IMR-90 (cell line): ENCODE results near the gene AAK1. TPM values are rescaled to one million over a fixed set of nuclear protein-coding genes. Genes with fewer than 3 reads are reported as not detected.

ENCODE experiments used
- ATAC-seq: fragments of 200-7000 bp; cut with Tn5 transposase; 2 replicates; pipeline ENCODE4 v1.9.1; 2020; ENCODE audit warnings: low read depth, mild to moderate bottlenecking, moderate library complexity
- BruUV-seq: library from RNA; stranded (reverse); fragments of 400-500 nt; replicated peaks from 2 replicates; lab custom pipeline; 2021; lab: Mats Ljungman, UMichigan
- CTCF ChIA-PET: fragments of 300-600 bp; formaldehyde crosslinking; extraction: SDS; loops from one replicate; lab custom pipeline; 2021; ENCODE audit warnings: antibody characterized with exemption; lab: Yijun Ruan, JAX
- POLR2A ChIA-PET: fragments of 300-600 bp; sonication (Branson Sonifier 250); formaldehyde crosslinking; loops from one replicate; lab custom pipeline; 2022; ENCODE audit warnings: antibody characterized with exemption; ENCODE audit not compliant: unreplicated experiment; lab: Charles Lee
- DNase-seq: peaks from one replicate; pipeline ENCODE4 v3.0.0; 2013
- H2AFZ ChIP-seq: replicated peaks from 2 replicates; pipeline ENCODE3; 2013; ENCODE audit warnings: low read length, mild to moderate bottlenecking; ENCODE audit not compliant: poor library complexity
- H2AK5ac ChIP-seq: 2 replicates; pipeline ENCODE4 v1.6.1; 2013; ENCODE audit warnings: low read depth, low read length, inconsistent platforms
- H2AK9ac ChIP-seq: replicated peaks from 2 replicates; pipeline ENCODE3; 2013; ENCODE audit warnings: mild to moderate bottlenecking, low read depth, low read length, moderate library complexity; ENCODE audit not compliant: poor library complexity
- H2BK120ac ChIP-seq: 2 replicates; pipeline ENCODE4 v1.6.1; 2013; ENCODE audit warnings: low read depth, low read length, inconsistent platforms
- H2BK15ac ChIP-seq: 3 replicates; pipeline ENCODE4 v1.6.1; 2013; ENCODE audit warnings: low read depth, low read length, inconsistent platforms
- H2BK20ac ChIP-seq: 2 replicates; pipeline ENCODE4 v1.6.1; 2013; ENCODE audit warnings: low read depth, mild to moderate bottlenecking, inconsistent platforms, low read length, moderate library complexity
- H2BK5ac ChIP-seq: 2 replicates; pipeline ENCODE4 v1.6.1; 2013; ENCODE audit warnings: mild to moderate bottlenecking, low read depth, low read length, inconsistent platforms; ENCODE audit not compliant: poor library complexity, severe bottlenecking
- H3K14ac ChIP-seq: replicated peaks from 2 replicates; pipeline ENCODE4 v1.6.1; 2013; ENCODE audit warnings: low read depth, low read length, inconsistent platforms
- H3K18ac ChIP-seq: 2 replicates; pipeline ENCODE4 v1.6.1; 2013; ENCODE audit warnings: low read depth, low read length, control low read depth
- H3K23ac ChIP-seq: 2 replicates; pipeline ENCODE4 v1.6.1; 2013; ENCODE audit warnings: low read depth, low read length, inconsistent platforms
- H3K27ac ChIP-seq: 2 replicates; pipeline ENCODE4 v1.5.1; 2013; ENCODE audit warnings: mild to moderate bottlenecking, control low read depth, low read length; ENCODE audit not compliant: insufficient read depth
- H3K27me3 ChIP-seq: 2 replicates; pipeline ENCODE4 v1.6.1; 2013; ENCODE audit warnings: low read length; ENCODE audit not compliant: control insufficient read depth, insufficient read depth
- H3K36me3 ChIP-seq: 2 replicates; pipeline ENCODE4 v1.6.1; 2013; ENCODE audit warnings: low read length, mixed read lengths; ENCODE audit not compliant: control insufficient read depth, insufficient read depth
- H3K4ac ChIP-seq: 2 replicates; pipeline ENCODE4 v1.6.1; 2013; ENCODE audit warnings: low read depth, low read length, inconsistent platforms
- H3K4me1 ChIP-seq: 2 replicates; pipeline ENCODE4 v1.6.1; 2013; ENCODE audit warnings: low read length, mixed read lengths; ENCODE audit not compliant: control insufficient read depth, insufficient read depth
- H3K4me2 ChIP-seq: 2 replicates; pipeline ENCODE4 v1.6.1; 2013; ENCODE audit warnings: low read depth, mild to moderate bottlenecking, control low read depth, low read length, moderate library complexity
- H3K4me3 ChIP-seq: 2 replicates; pipeline ENCODE4 v1.5.1; 2013; ENCODE audit warnings: low read depth, mild to moderate bottlenecking, control low read depth, low read length, moderate library complexity; ENCODE audit not compliant: insufficient read depth
- H3K56ac ChIP-seq: 2 replicates; pipeline ENCODE4 v1.6.1; 2013; ENCODE audit warnings: low read length, inconsistent platforms; ENCODE audit not compliant: insufficient read depth; ENCODE audit errors: extremely low read depth
- H3K79me1 ChIP-seq, 2 experiments: 2 replicates each; pipeline ENCODE4 v1.6.1; 2013; ENCODE audit warnings: low read length in 2 of 2, inconsistent platforms in 1 of 2, low read depth in 1 of 2
- H3K9ac ChIP-seq: 2 replicates; pipeline ENCODE4 v1.6.1; 2013; ENCODE audit warnings: low read depth, low read length, control low read depth
- H3K9me1 ChIP-seq: 2 replicates; pipeline ENCODE4 v1.6.1; 2013; ENCODE audit warnings: low read length, inconsistent platforms; ENCODE audit not compliant: insufficient read depth
- H3K9me3 ChIP-seq: 2 replicates; pipeline ENCODE4 v1.6.1; 2013; ENCODE audit warnings: low read length; ENCODE audit not compliant: control insufficient read depth, insufficient read depth
- H4K20me1 ChIP-seq: 2 replicates; pipeline ENCODE4 v1.6.1; 2013; ENCODE audit warnings: low read length, inconsistent platforms; ENCODE audit not compliant: insufficient read depth
- H4K5ac ChIP-seq: 2 replicates; pipeline ENCODE4 v1.6.1; 2013; ENCODE audit warnings: mild to moderate bottlenecking, low read depth, low read length, control low read depth
- H4K8ac ChIP-seq, 2 experiments: 2 replicates each; pipeline ENCODE4 v1.6.1; 2013; ENCODE audit warnings: low read depth in 2 of 2, low read length in 2 of 2, control low read depth in 1 of 2, inconsistent platforms in 1 of 2
- H4K91ac ChIP-seq: 2 replicates; pipeline ENCODE4 v1.6.1; 2013; ENCODE audit warnings: low read depth, low read length, inconsistent platforms; ENCODE audit not compliant: insufficient read depth
- BHLHE40 ChIP-seq: fragments of 150-350 bp; IDR thresholded peaks from 2 replicates; pipeline ENCODE4 v1.6.1; 2016; ENCODE audit warnings: mild to moderate bottlenecking, low read depth, low read length
- CHD1 ChIP-seq: IDR thresholded peaks from 2 replicates; pipeline ENCODE4 v1.6.1; 2012; ENCODE audit warnings: low read depth, low read length, improper control_type of control experiment
- FOS ChIP-seq: fragments of 150-350 bp; IDR thresholded peaks from 2 replicates; pipeline ENCODE4 v1.6.1; 2016; ENCODE audit warnings: low read depth, low read length
- MXI1 ChIP-seq: IDR thresholded peaks from 2 replicates; pipeline ENCODE4 v1.6.1; 2012; ENCODE audit warnings: low read depth, mild to moderate bottlenecking, low read length, moderate library complexity, borderline replicate concordance
- NFE2L2 ChIP-seq: fragments of 150-350 bp; IDR thresholded peaks from 2 replicates; pipeline ENCODE4 v1.6.1; 2016; ENCODE audit warnings: low read depth, mild to moderate bottlenecking, low read length
- POLR2A ChIP-seq: IDR thresholded peaks from 2 replicates; pipeline ENCODE4 v1.6.1; 2012; ENCODE audit warnings: mild to moderate bottlenecking, low read depth, low read length
- RAD21 ChIP-seq: IDR thresholded peaks from 2 replicates; pipeline ENCODE4 v1.6.1; 2012; ENCODE audit warnings: low read length, improper control_type of control experiment
- SMC3 ChIP-seq: fragments of 150-350 bp; IDR thresholded peaks from 2 replicates; pipeline ENCODE4 v1.6.1; 2016; ENCODE audit warnings: low read depth, mild to moderate bottlenecking, antibody characterized with exemption, low read length, moderate library complexity
- WGBS, 2 experiments: methylation state at CpG; one replicate each; pipeline versions ENCODE4 v1.1.5 to v1.1.7; 2013; ENCODE audit warnings: missing lambda C conversion rate in 2 of 2; ENCODE audit not compliant: insufficient read length in 1 of 2; ENCODE audit errors: extremely low coverage in 2 of 2; 5-methylcytosine and 5-hydroxymethylcytosine counted together
- dilution Hi-C: fragments of 300-500 bp; cut with HindIII; formaldehyde crosslinking; loops from one replicate; pipeline ENCODE4 v1.14.3; 2018; ENCODE audit warnings: low sequenced_read_pairs; ENCODE audit not compliant: unreplicated experiment
- in situ Hi-C: fragments of 300-500 bp; cut with MboI; formaldehyde crosslinking; loops from 3 replicates; pipeline ENCODE4 v1.14.3; 2019; ENCODE audit warnings: low sequenced_read_pairs, inconsistent platforms, mixed read lengths
- intact Hi-C: fragments of 100-400 bp; cut with micrococcal nuclease; formaldehyde crosslinking; loops from 2 replicates; pipeline ENCODE4 v1.10.0; 2022
- polyA plus RNA-seq, 3 experiments: library from polyadenylated mRNA; depleted of rRNA; stranded (reverse); fragments of >200 nt; gene quantifications; 2 replicates each; pipeline ENCODE4 v1.2.3, GENCODE V29; 2012; ENCODE audit warnings: low replicate concordance in 1 of 3
- total RNA-seq: library from RNA; depleted of rRNA; stranded (reverse); fragments of >200 nt; gene quantifications from 2 replicates; pipeline ENCODE4 v1.2.3, GENCODE V29; 2012
- TF ChIP-seq, protein P1 (sequence below): conservative IDR thresholded peaks from 2 replicates; pipeline ENCODE4 v1.5.1; 2012; ENCODE audit warnings: mild to moderate bottlenecking, low read depth, low read length, improper control_type of control experiment
- TF ChIP-seq, protein P2 (sequence below): fragments of 150-350 bp; IDR thresholded peaks from 2 replicates; pipeline ENCODE4 v1.6.1; 2016; ENCODE audit warnings: low read depth, mild to moderate bottlenecking, low read length, moderate library complexity, borderline replicate concordance

Gene AAK1
- total and polyA plus RNA-seq, 2 of the 4 experiments (the other 2 are of a cell fraction): 21.9 to 26.5 TPM

DNA sequence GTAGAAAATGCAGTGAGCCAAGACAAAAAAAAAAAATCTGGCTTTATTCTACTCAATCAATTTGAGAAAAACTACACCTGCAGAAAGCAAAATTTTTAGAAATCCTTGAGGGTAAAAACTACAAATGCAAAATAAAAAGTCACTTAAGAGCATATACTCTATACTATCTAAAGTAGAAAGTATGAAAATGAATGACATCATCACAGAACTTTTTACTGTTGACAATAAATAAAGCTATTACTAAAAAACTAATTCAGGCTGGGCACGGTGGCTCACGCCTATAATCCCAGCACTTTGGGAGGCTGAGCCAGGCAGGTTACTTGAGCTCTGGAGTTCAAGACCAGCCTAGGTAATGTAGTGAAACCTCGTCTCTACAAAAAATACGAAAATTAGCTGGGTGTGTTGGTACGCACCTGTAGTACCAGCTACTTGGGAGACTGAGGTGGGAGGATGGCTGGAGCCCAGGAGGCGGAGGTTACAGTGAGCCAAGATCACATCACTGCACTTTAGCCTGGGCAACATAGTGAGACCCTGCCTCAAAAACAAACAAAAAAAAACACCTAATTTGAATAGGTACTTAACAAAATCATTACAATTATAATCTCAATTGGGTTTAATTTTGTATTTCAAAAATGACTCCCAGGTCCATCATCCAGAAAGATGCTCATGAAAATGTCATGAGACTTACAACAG is 213.9 kb downstream of the AAK1 start:
- Histone ChIP-seq H2AFZ (no peak overlapping the region), H3K27ac (no peak overlapping the region), H3K79me1 (peaks cover 8 to 16% of the 10 kb centered on the region in 2 experiments; a peak in 2 of 4 replicates), H3K14ac (no peak overlapping the region), H3K56ac (no peak overlapping the region), H3K4me1 (no peaks in the 10 kb centered on the region), H2AK9ac (no peak overlapping the region), H3K9me1 (no peaks in the 10 kb centered on the region), H4K5ac (no peak overlapping the region), H2BK20ac (no peak overlapping the region), H3K4me2 (no peak overlapping the region), H2BK120ac (no peak overlapping the region), H2BK15ac (no peak overlapping the region), H3K9ac (no peak overlapping the region), H3K18ac (no peak overlapping the region), H3K4ac (no peak overlapping the region), H3K27me3 (no peaks in the 10 kb centered on the region), H2AK5ac (no peak overlapping the region), H3K9me3 (no peaks in the 10 kb centered on the region), H3K23ac (no peak overlapping the region), H4K20me1 (no peaks in the 10 kb centered on the region), H3K36me3 (peaks cover 25% of the 10 kb centered on the region), H4K91ac (no peak overlapping the region), H2BK5ac (no peak overlapping the region), H3K4me3 (no peak overlapping the region), H4K8ac (no peak overlapping the region)
- ChIA-PET POLR2A (no interaction called here), CTCF (no interaction called here)
- intact Hi-C loops (no loop called here), in situ Hi-C loops (no loop called here), dilution Hi-C loops (no loop called here)
- 100% methylated on average over 1 of the region's 6 CpGs; no CpG with 5 or more reads in 1 of the 2 experiments for WGBS, 2 experiments
- DNase-seq (no peak), ATAC-seq (no peak)
- TF ChIP-seq BHLHE40 (no peak), NFE2L2 (no peak), RAD21 (no peak), POLR2A (no peak), MXI1 (no peak), FOS (no peak), SMC3 (no peak), CHD1 (no peak)
- TF ChIP-seq, protein P1, sequence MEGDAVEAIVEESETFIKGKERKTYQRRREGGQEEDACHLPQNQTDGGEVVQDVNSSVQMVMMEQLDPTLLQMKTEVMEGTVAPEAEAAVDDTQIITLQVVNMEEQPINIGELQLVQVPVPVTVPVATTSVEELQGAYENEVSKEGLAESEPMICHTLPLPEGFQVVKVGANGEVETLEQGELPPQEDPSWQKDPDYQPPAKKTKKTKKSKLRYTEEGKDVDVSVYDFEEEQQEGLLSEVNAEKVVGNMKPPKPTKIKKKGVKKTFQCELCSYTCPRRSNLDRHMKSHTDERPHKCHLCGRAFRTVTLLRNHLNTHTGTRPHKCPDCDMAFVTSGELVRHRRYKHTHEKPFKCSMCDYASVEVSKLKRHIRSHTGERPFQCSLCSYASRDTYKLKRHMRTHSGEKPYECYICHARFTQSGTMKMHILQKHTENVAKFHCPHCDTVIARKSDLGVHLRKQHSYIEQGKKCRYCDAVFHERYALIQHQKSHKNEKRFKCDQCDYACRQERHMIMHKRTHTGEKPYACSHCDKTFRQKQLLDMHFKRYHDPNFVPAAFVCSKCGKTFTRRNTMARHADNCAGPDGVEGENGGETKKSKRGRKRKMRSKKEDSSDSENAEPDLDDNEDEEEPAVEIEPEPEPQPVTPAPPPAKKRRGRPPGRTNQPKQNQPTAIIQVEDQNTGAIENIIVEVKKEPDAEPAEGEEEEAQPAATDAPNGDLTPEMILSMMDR: no peak
- TF ChIP-seq, protein P2, sequence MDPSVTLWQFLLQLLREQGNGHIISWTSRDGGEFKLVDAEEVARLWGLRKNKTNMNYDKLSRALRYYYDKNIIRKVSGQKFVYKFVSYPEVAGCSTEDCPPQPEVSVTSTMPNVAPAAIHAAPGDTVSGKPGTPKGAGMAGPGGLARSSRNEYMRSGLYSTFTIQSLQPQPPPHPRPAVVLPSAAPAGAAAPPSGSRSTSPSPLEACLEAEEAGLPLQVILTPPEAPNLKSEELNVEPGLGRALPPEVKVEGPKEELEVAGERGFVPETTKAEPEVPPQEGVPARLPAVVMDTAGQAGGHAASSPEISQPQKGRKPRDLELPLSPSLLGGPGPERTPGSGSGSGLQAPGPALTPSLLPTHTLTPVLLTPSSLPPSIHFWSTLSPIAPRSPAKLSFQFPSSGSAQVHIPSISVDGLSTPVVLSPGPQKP: no peak
- BruUV-seq: no TSS peak
